GM23338 (cell line): ENCODE measurements around the gene MYLK.

Source experiments
- CREB1 ChIP-seq: fragments of 250-450 bp; sonication (Bioruptor Pico); IDR thresholded peaks from 2 replicates; pipeline ENCODE4 v1.5.0; 2020; ENCODE audit warnings: low read depth, mild to moderate bottlenecking, moderate library complexity
- EZH2 ChIP-seq: fragments of 200-600 bp; sonication (generic); IDR thresholded peaks from one replicate; pipeline ENCODE4 v1.8.0; 2017; ENCODE audit warnings: antibody characterized with exemption, mild to moderate bottlenecking, low read depth; ENCODE audit not compliant: unreplicated experiment
- EZH2phosphoT487 ChIP-seq: fragments of 200-600 bp; sonication (generic); IDR thresholded peaks from one replicate; pipeline ENCODE4 v1.8.1; 2018; ENCODE audit warnings: antibody characterized with exemption; ENCODE audit not compliant: unreplicated experiment
- JUNB ChIP-seq: IDR thresholded peaks from one replicate; pipeline ENCODE4 v1.6.1; 2016; ENCODE audit warnings: antibody characterized with exemption; ENCODE audit not compliant: unreplicated experiment
- NANOG ChIP-seq: IDR thresholded peaks from 2 replicates; pipeline ENCODE4 v1.6.1; 2016; ENCODE audit warnings: antibody characterized with exemption, borderline replicate concordance
- POLR2AphosphoS5 ChIP-seq: IDR thresholded peaks from 2 replicates; pipeline ENCODE4 v1.6.1; 2016; ENCODE audit warnings: antibody characterized with exemption, low read depth
- STAT1 ChIP-seq: IDR thresholded peaks from one replicate; pipeline ENCODE4 v1.6.1; 2016; ENCODE audit warnings: antibody characterized with exemption; ENCODE audit not compliant: unreplicated experiment
- ZNF114 ChIP-seq: fragments of 250-450 bp; sonication (Bioruptor Pico); IDR thresholded peaks from 2 replicates; pipeline ENCODE4 v1.5.0; 2020; ENCODE audit warnings: mild to moderate bottlenecking, moderate library complexity
- ZNF331 ChIP-seq: fragments of 250-450 bp; sonication (Bioruptor Pico); IDR thresholded peaks from 2 replicates; pipeline ENCODE4 v1.5.0; 2020; ENCODE audit warnings: low read depth, mild to moderate bottlenecking, moderate library complexity
- TF ChIP-seq, protein P1 (sequence below), 2 experiments: fragments of 200-600 bp in 1 of 2; sonication (generic) in 1 of 2; conservative IDR thresholded peaks; 2 replicates each; pipeline versions ENCODE4 v1.5.1 to v1.6.1; 2016 to 2017; ENCODE audit warnings: antibody characterized with exemption in 2 of 2, low read depth in 2 of 2, mild to moderate bottlenecking in 2 of 2, moderate library complexity in 1 of 2
- TF ChIP-seq, protein P2 (sequence below): IDR thresholded peaks from one replicate; pipeline ENCODE4 v1.6.1; 2018; ENCODE audit warnings: antibody characterized with exemption; ENCODE audit not compliant: unreplicated experiment
- TF ChIP-seq, protein P3 (sequence below): IDR thresholded peaks from 2 replicates; pipeline ENCODE4 v1.6.1; 2016; ENCODE audit warnings: antibody characterized with exemption
- TF ChIP-seq, protein P4 (sequence below): fragments of 250-450 bp; sonication (Bioruptor Pico); IDR thresholded peaks from 2 replicates; pipeline ENCODE4 v1.5.0; 2020; ENCODE audit warnings: mild to moderate bottlenecking, moderate library complexity

GRCh38 chr3:123634149-123635051, 249.7 kb downstream of the MYLK start:
- TF ChIP-seq, protein P1, sequence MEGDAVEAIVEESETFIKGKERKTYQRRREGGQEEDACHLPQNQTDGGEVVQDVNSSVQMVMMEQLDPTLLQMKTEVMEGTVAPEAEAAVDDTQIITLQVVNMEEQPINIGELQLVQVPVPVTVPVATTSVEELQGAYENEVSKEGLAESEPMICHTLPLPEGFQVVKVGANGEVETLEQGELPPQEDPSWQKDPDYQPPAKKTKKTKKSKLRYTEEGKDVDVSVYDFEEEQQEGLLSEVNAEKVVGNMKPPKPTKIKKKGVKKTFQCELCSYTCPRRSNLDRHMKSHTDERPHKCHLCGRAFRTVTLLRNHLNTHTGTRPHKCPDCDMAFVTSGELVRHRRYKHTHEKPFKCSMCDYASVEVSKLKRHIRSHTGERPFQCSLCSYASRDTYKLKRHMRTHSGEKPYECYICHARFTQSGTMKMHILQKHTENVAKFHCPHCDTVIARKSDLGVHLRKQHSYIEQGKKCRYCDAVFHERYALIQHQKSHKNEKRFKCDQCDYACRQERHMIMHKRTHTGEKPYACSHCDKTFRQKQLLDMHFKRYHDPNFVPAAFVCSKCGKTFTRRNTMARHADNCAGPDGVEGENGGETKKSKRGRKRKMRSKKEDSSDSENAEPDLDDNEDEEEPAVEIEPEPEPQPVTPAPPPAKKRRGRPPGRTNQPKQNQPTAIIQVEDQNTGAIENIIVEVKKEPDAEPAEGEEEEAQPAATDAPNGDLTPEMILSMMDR (conservative IDR thresholded peaks at IDR 0.05; ENCODE audit: low read depth in 2 of 2): no peak
- no peak for TF ChIP-seq EZH2phosphoT487
- TF ChIP-seq EZH2: no peak
- no peak for TF ChIP-seq POLR2AphosphoS5
- TF ChIP-seq ZNF331 (CRISPR knock-in tag): no peak
- TF ChIP-seq CREB1 (CRISPR knock-in tag): no peak
- TF ChIP-seq, protein P2, sequence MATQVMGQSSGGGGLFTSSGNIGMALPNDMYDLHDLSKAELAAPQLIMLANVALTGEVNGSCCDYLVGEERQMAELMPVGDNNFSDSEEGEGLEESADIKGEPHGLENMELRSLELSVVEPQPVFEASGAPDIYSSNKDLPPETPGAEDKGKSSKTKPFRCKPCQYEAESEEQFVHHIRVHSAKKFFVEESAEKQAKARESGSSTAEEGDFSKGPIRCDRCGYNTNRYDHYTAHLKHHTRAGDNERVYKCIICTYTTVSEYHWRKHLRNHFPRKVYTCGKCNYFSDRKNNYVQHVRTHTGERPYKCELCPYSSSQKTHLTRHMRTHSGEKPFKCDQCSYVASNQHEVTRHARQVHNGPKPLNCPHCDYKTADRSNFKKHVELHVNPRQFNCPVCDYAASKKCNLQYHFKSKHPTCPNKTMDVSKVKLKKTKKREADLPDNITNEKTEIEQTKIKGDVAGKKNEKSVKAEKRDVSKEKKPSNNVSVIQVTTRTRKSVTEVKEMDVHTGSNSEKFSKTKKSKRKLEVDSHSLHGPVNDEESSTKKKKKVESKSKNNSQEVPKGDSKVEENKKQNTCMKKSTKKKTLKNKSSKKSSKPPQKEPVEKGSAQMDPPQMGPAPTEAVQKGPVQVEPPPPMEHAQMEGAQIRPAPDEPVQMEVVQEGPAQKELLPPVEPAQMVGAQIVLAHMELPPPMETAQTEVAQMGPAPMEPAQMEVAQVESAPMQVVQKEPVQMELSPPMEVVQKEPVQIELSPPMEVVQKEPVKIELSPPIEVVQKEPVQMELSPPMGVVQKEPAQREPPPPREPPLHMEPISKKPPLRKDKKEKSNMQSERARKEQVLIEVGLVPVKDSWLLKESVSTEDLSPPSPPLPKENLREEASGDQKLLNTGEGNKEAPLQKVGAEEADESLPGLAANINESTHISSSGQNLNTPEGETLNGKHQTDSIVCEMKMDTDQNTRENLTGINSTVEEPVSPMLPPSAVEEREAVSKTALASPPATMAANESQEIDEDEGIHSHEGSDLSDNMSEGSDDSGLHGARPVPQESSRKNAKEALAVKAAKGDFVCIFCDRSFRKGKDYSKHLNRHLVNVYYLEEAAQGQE: no peak
- no peak for TF ChIP-seq STAT1
- TF ChIP-seq, protein P3, sequence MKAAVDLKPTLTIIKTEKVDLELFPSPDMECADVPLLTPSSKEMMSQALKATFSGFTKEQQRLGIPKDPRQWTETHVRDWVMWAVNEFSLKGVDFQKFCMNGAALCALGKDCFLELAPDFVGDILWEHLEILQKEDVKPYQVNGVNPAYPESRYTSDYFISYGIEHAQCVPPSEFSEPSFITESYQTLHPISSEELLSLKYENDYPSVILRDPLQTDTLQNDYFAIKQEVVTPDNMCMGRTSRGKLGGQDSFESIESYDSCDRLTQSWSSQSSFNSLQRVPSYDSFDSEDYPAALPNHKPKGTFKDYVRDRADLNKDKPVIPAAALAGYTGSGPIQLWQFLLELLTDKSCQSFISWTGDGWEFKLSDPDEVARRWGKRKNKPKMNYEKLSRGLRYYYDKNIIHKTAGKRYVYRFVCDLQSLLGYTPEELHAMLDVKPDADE: no peak
- TF ChIP-seq NANOG: no peak
- no peak for TF ChIP-seq JUNB
- TF ChIP-seq ZNF114 (CRISPR knock-in tag): no peak
- TF ChIP-seq, protein P4, sequence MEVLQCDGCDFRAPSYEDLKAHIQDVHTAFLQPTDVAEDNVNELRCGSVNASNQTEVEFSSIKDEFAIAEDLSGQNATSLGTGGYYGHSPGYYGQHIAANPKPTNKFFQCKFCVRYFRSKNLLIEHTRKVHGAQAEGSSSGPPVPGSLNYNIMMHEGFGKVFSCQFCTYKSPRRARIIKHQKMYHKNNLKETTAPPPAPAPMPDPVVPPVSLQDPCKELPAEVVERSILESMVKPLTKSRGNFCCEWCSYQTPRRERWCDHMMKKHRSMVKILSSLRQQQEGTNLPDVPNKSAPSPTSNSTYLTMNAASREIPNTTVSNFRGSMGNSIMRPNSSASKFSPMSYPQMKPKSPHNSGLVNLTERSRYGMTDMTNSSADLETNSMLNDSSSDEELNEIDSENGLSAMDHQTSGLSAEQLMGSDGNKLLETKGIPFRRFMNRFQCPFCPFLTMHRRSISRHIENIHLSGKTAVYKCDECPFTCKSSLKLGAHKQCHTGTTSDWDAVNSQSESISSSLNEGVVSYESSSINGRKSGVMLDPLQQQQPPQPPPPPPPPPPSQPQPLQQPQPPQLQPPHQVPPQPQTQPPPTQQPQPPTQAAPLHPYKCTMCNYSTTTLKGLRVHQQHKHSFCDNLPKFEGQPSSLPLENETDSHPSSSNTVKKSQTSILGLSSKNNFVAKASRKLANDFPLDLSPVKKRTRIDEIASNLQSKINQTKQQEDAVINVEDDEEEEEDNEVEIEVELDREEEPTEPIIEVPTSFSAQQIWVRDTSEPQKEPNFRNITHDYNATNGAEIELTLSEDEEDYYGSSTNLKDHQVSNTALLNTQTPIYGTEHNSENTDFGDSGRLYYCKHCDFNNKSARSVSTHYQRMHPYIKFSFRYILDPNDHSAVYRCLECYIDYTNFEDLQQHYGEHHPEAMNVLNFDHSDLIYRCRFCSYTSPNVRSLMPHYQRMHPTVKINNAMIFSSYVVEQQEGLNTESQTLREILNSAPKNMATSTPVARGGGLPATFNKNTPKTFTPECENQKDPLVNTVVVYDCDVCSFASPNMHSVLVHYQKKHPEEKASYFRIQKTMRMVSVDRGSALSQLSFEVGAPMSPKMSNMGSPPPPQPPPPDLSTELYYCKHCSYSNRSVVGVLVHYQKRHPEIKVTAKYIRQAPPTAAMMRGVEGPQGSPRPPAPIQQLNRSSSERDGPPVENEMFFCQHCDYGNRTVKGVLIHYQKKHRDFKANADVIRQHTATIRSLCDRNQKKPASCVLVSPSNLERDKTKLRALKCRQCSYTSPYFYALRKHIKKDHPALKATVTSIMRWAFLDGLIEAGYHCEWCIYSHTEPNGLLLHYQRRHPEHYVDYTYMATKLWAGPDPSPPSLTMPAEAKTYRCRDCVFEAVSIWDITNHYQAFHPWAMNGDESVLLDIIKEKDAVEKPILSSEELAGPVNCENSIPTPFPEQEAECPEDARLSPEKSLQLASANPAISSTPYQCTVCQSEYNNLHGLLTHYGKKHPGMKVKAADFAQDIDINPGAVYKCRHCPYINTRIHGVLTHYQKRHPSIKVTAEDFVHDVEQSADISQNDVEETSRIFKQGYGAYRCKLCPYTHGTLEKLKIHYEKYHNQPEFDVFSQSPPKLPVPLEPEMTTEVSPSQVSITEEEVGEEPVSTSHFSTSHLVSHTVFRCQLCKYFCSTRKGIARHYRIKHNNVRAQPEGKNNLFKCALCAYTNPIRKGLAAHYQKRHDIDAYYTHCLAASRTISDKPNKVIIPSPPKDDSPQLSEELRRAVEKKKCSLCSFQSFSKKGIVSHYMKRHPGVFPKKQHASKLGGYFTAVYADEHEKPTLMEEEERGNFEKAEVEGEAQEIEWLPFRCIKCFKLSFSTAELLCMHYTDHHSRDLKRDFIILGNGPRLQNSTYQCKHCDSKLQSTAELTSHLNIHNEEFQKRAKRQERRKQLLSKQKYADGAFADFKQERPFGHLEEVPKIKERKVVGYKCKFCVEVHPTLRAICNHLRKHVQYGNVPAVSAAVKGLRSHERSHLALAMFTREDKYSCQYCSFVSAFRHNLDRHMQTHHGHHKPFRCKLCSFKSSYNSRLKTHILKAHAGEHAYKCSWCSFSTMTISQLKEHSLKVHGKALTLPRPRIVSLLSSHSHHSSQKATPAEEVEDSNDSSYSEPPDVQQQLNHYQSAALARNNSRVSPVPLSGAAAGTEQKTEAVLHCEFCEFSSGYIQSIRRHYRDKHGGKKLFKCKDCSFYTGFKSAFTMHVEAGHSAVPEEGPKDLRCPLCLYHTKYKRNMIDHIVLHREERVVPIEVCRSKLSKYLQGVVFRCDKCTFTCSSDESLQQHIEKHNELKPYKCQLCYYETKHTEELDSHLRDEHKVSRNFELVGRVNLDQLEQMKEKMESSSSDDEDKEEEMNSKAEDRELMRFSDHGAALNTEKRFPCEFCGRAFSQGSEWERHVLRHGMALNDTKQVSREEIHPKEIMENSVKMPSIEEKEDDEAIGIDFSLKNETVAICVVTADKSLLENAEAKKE (CRISPR knock-in tag): no peak
